Measurements from ENCODE around the gene CPPED1. TPM values are rescaled to one million over a fixed set of nuclear protein-coding genes. Genes with fewer than 3 reads are reported as not detected.

Gene CPPED1
- total RNA-seq, 2 donors from 2014 or later: 3.3 to 4.4 TPM

GRCh38 chr16:12723681-12724080, 80.0 kb downstream of the CPPED1 start:
- no peak for TF ChIP-seq CTCF (IDR thresholded peaks at IDR 0.05)
- no peak for TF ChIP-seq POLR2A (IDR thresholded peaks at IDR 0.05)
- Histone ChIP-seq H3K27me3 (no peaks in the 10 kb centered on the region), H3K27ac (no peak overlapping the region), H3K36me3 (replicated peaks in 1 of 2; ENCODE audit: insufficient read depth in 1 of 2, low read depth in 2 of 2) (no peaks in the 10 kb centered on the region), H3K4me1 (no peaks in the 10 kb centered on the region), H3K9me3 (no peaks in the 10 kb centered on the region), H3K4me3 (no peak overlapping the region)
- intact Hi-C loops (cut with DNase I): no loop called here
- WGBS, 2 donors: 55 to 63% methylated on average over 3 to 5 of the region's 5 CpGs
- no peak for ATAC-seq
- no peak for DNase-seq

DNA sequence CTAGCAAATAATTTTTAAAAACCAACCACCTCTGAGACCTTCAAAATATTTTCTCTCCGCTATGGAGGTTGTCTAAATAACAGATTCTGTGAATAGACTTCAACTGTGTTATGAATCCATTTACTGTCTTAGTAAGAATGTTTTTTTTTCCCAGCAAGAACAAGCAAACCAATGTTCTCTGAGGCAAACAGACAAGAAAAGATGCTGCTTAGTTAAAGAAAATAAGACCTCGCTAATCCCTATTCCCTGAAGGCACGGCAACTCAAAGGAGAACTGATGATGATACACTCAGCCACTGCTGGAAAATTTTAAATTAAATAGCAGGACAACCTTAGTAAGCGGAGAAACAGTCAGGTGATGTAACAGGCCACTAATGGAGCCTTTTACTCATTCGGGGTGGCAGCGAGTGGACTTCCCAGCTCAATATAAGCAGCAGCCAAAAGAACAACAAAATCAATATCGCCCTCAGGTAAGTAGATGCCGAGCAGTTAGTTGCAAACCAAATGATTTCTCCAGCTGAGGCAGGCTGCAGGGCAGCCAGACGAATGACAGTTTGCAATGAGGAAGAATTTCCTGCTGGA, 81.8 kb downstream of the CPPED1 start:
- H3K27me3 ChIP-seq: no peaks in the 10 kb centered on the region
- intact Hi-C loops (cut with DNase I): no loop called here
- DNase-seq (no peak), ATAC-seq (no peak)
- no peak overlapping the region for H3K4me3 ChIP-seq
- no peak overlapping the region for H3K27ac ChIP-seq
- no peaks in the 10 kb centered on the region for H3K36me3 ChIP-seq (replicated peaks in 1 of 2; ENCODE audit: insufficient read depth in 1 of 2, low read depth in 2 of 2)
- no peaks in the 10 kb centered on the region for H3K4me1 ChIP-seq
- H3K9me3 ChIP-seq: no peaks in the 10 kb centered on the region
- 59 to 77% methylated on average over 9 of the region's 9 CpGs for WGBS, 2 donors
- no peak for TF ChIP-seq POLR2A (IDR thresholded peaks at IDR 0.05)
- TF ChIP-seq CTCF (IDR thresholded peaks at IDR 0.05): no peak

- Histone ChIP-seq H3K36me3 (replicated peaks in 1 of 2; ENCODE audit: insufficient read depth in 1 of 2, low read depth in 2 of 2) (no peaks in the 10 kb centered on the region), H3K27ac (no peak overlapping the region), H3K9me3 (no peaks in the 10 kb centered on the region), H3K4me1 (no peaks in the 10 kb centered on the region), H3K4me3 (no peak overlapping the region), H3K27me3 (no peaks in the 10 kb centered on the region)
- WGBS, 2 donors: 96 to 97% methylated on average over 4 of the region's 4 CpGs
- no peak for DNase-seq
- TF ChIP-seq CTCF (IDR thresholded peaks at IDR 0.05): no peak
- no peak for TF ChIP-seq POLR2A (IDR thresholded peaks at IDR 0.05)
- no peak for ATAC-seq
- intact Hi-C loops (cut with DNase I): no loop called here
Measured at GRCh38 chr16:12719972-12720371, 83.7 kb downstream of the CPPED1 start.

DNA sequence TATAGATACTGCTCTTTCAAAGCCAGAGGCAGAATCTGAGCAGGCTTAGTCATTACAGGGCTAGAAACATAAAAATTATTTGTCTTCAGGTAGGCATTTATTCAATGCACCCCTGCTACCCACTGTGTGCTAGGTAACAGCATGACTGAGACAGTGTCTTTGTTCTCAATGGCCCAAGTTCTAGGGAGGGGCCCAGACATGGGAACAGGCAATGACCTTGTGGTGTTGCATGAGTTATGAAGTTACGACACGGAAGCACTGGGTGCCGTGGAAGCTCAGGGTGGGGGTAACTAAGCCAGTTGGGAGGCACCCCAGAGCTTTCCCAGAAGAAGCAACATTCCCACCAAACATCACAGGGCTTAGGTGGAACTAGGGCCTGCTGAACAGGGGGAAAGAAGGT, 87.0 kb downstream of the CPPED1 start:
- Histone ChIP-seq H3K4me3 (no peak overlapping the region), H3K9me3 (no peaks in the 10 kb centered on the region), H3K4me1 (no peaks in the 10 kb centered on the region), H3K27me3 (no peaks in the 10 kb centered on the region), H3K36me3 (replicated peaks in 1 of 2; ENCODE audit: insufficient read depth in 1 of 2, low read depth in 2 of 2) (no peaks in the 10 kb centered on the region), H3K27ac (no peak overlapping the region)
- 85% methylated on average over 3 of the region's 3 CpGs for WGBS, 2 donors
- TF ChIP-seq CTCF (IDR thresholded peaks at IDR 0.05): no peak
- TF ChIP-seq POLR2A (IDR thresholded peaks at IDR 0.05): no peak
- DNase-seq (no peak), ATAC-seq (no peak)
- intact Hi-C loops (cut with DNase I): no loop called here

GRCh38 chr16:12709807-12710206, 93.9 kb downstream of the CPPED1 start:
- TF ChIP-seq CTCF (IDR thresholded peaks at IDR 0.05): no peak
- no peak for TF ChIP-seq POLR2A (IDR thresholded peaks at IDR 0.05)
- H3K27me3 ChIP-seq: no peaks in the 10 kb centered on the region
- intact Hi-C loops (cut with DNase I): no loop called here
- DNase-seq (no peak), ATAC-seq (no peak)
- H3K36me3 ChIP-seq (replicated peaks in 1 of 2; ENCODE audit: insufficient read depth in 1 of 2, low read depth in 2 of 2): no peaks in the 10 kb centered on the region
- no peaks in the 10 kb centered on the region for H3K4me1 ChIP-seq
- no peak overlapping the region for H3K27ac ChIP-seq
- 42 to 68% methylated on average over 1 of the region's 1 CpG for WGBS, 2 donors
- no peaks in the 10 kb centered on the region for H3K9me3 ChIP-seq
- H3K4me3 ChIP-seq: no peak overlapping the region
